RWPE1 (cell line): Measurements from ENCODE around the gene ADGRG3.

Experiments
- CTCF ChIA-PET: fragments of 350-600 bp; sonication (Branson Sonifier 250); formaldehyde crosslinking; extraction: SDS; loops from one replicate; lab custom pipeline; 2021; lab: Yijun Ruan, JAX
- POLR2A ChIA-PET: fragments of 400-600 bp; formaldehyde crosslinking; extraction: SDS; loops from one replicate; lab custom pipeline; 2020; ENCODE audit warnings: antibody characterized with exemption; ENCODE audit not compliant: low non-redundant PET; lab: Yijun Ruan, JAX
- DNase-seq: peaks from one replicate; pipeline ENCODE4 v3.0.0; 2012; ENCODE audit warnings: low spot score
- H3K27ac ChIP-seq: fragments of 450-650 bp; 2 replicates; pipeline ENCODE4 v1.5.1; 2017
- TF ChIP-seq, protein P1 (sequence below): fragments of 450-650 bp; conservative IDR thresholded peaks from 2 replicates; pipeline ENCODE4 v1.5.1; 2017; ENCODE audit warnings: low read depth, mild to moderate bottlenecking

ADGRG3 gene

DNA sequence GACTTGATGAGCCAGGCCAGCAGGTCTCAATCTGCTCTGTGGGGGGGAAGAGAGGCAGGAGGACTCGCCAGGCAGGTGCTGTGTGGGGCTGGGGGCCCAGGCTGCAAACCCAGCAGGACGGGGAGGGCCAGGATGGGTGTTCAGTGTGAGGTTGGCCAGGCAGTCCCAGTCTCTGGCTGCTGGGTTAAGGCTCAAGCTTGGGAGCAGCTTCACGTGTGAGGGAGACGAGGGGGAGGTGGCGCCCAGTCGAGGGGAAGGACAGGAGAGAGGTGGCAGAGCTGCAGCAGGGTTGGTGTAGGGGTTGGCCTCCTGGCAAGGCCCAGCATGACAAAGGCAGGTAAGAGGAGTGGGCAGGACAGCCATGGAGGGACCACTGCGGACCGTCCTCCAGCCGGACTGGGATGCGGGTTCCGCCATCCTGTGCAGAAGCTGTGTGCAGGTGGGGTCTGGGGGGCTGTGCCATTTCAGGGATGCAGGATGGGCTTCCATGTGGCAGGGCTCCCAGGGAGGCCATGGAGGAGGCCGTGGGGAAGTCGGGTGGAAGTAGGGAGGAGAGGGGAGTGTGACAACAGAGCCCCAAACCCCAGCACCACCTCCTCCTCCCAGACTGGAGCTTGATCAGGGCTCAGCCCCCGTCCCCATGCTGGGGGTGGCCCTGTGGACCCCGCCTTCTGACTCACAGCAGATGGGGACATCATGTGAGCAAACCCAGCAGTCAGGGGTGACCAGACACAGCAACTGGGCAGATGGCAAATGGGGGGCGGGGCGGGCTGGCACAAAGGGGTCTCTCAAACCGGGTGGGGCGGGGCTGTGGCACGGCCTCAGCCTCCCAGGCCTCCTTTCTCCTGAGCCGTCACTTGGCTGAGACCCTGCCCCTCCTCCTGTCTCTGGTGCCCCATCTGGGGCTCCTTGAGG is 36.9 kb upstream of the ADGRG3 start:
- H3K27ac ChIP-seq, result peak overlapping the region; percentile 69
- no peak for DNase-seq
- ChIA-PET CTCF (interaction anchor here (1.0 kb wide), 1 partner anchor 17 kb away, joined by 5 read pairs; no protein-coding TSS in a partner anchor), POLR2A (no interaction called here)
- TF ChIP-seq, protein P1, sequence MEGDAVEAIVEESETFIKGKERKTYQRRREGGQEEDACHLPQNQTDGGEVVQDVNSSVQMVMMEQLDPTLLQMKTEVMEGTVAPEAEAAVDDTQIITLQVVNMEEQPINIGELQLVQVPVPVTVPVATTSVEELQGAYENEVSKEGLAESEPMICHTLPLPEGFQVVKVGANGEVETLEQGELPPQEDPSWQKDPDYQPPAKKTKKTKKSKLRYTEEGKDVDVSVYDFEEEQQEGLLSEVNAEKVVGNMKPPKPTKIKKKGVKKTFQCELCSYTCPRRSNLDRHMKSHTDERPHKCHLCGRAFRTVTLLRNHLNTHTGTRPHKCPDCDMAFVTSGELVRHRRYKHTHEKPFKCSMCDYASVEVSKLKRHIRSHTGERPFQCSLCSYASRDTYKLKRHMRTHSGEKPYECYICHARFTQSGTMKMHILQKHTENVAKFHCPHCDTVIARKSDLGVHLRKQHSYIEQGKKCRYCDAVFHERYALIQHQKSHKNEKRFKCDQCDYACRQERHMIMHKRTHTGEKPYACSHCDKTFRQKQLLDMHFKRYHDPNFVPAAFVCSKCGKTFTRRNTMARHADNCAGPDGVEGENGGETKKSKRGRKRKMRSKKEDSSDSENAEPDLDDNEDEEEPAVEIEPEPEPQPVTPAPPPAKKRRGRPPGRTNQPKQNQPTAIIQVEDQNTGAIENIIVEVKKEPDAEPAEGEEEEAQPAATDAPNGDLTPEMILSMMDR, result no peak

DNA sequence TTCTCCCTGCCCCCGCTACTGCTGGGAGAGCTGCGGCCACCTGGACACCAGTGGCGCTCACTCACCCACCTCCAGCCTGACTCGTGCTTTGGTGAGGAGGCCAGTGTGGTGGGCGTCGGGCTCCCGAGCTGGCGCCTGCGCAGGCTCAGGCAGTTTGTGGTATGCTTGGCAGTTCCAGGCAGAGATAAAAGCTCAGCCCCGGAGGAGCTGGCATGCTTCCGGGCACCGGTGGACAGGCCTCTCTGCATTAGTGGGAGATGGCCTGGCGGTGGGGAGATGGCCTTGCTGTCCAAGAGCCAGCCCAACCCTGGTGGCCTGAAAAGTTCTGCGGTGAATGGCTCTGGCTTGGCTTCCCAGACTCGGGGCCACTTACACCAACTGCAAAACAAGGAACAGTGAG is 35.5 kb upstream of the ADGRG3 start:
- H3K27ac ChIP-seq, result peak overlapping the region; percentile 52
- no peak for DNase-seq
- ChIA-PET CTCF (interaction anchor here (0.6 kb wide), 1 partner anchor 21 kb away, joined by 3 read pairs; no protein-coding TSS in a partner anchor), POLR2A (no interaction called here)
- TF ChIP-seq, protein P1, result no peak

DNA sequence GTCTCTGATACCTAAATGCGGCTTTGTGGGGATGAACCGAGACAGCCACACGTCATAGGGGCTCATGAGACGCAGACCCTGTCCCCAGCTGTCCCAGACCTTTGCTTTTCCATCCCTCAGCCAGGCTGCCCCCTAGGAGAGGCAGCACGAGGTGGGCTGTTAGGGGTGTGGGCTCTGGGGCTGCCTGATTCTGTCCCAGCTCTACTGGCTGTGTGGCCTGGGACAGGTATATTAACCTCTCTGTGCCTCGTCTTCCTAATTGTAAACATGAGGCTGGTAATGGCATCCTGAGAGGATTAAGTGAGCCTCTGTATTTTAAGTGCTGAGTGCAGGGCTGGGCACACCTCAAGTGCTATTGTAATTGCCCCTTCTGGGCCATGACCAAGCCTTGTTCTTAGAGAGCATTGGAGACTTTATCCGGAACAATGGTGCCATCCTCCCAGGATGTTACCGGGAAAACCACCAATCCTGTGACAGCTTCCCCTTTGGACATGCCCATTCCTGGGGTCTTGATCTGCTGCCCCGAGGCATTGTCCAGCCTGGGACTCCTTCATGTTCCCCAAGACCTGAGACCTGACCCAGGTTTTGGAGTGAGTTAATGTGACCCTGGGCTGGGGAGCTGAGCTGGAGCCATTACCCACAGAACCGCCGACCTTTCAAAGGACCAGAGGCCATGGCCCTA is 34.6 kb upstream of the ADGRG3 start:
- TF ChIP-seq, protein P1, result no peak
- H3K27ac ChIP-seq, result no peak overlapping the region
- ChIA-PET POLR2A (no interaction called here), CTCF (no interaction called here)
- DNase-seq, result no peak

DNA sequence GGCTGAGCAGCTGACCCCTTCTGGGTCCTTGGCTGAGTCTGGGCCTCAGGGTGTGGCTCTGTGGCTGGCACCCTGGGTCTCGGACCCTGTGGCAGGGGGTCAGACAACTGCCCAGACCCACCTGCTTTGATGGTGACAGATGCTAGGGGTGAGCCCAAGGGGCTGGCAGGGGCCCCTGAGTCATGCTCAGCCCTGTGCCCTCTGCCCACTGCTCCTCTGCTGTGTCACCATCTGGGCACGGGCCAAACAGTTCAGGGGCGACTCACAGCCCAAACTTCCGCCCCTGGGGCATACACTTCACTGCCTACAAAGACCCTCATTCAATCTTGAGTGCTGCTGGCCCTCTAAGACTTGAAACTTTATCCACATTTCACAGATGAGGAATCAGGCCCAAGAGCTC is 33.9 kb upstream of the ADGRG3 start:
- DNase-seq, result peak; percentile 26
- TF ChIP-seq, protein P1, result no peak
- no peak overlapping the region for H3K27ac ChIP-seq
- ChIA-PET CTCF (interaction anchor here (0.6 kb wide), 1 partner anchor 264 kb away, joined by 4 read pairs; no protein-coding TSS in a partner anchor), POLR2A (no interaction called here)

DNA sequence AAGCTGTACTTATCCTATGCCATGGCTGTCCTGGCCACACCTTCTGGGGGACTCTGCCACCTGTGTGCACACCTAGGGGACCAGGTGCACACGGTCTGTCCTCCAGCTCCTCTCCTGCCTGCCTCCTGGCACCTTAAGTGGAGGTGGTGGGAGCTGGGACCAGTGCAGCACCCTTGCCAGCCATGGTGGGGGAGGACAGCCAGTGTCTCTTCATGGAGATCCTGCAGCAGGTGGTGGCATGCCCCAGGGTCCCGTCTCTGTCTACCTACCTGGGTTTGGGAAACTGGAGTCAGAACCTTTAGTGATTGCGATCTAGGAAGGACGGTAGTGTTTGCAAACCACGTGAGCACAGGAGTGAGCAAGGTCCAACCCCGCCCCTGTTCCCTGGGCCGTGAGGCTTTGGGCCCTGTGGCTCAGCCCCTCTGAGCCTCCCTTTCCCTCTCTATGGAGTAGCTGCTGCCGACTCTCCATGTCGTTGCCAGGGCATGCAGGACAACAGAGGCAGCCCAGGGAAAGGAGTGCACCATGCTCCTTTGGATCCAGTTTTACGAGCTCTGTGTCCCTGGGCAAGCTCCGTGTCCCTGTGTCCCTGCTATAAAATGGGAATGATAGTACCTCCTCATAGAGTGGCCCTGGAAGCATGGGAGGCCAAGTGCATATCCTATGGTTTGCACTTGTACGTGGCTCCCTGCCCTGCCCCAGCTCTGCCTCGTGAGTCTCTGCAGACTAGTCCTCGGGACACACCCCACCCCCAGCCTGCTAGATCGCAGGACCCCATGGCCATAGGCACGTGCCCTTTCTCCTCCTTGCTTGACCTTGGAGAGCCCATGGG is 32.6 kb upstream of the ADGRG3 start:
- H3K27ac ChIP-seq, result no peak overlapping the region
- ChIA-PET CTCF (interaction anchor here (0.8 kb wide), 1 partner anchor 35 kb away, joined by 3 read pairs; no protein-coding TSS in a partner anchor), POLR2A (no interaction called here)
- TF ChIP-seq, protein P1, result no peak
- DNase-seq, result no peak
